ENCODE results near the gene STK17B.

STK17B gene

GRCh38 chr2:196117214-196117705 lies 54.1 kb downstream of the STK17B start:
- no peak overlapping the region for H3K27ac ChIP-seq (ENCODE audit: extremely low read depth, low read depth, low read length)
- ChIA-PET CTCF (interaction anchor here (0.5 kb wide), 1 partner anchor 27 kb away, joined by 3 read pairs; no protein-coding TSS in a partner anchor), POLR2A (no interaction called here)
- no peaks in the 10 kb centered on the region for H3K9me3 ChIP-seq (ENCODE audit: control insufficient read depth, insufficient read depth, low read depth, low read length)
- H3K4me3 ChIP-seq (ENCODE audit: low read depth, low read length) = no peak overlapping the region
- H3K4me1 ChIP-seq (ENCODE audit: control insufficient read depth, insufficient read depth, low read length) = no peaks in the 10 kb centered on the region
- no peaks in the 10 kb centered on the region for H3K36me3 ChIP-seq (ENCODE audit: control insufficient read depth in 2 of 2, insufficient read depth in 1 of 2, low read length in 2 of 2)
- TF ChIP-seq ZNF645 (tag by site-specific recombination; IDR thresholded peaks at IDR 0.05) (no peak), GFI1B (tag by site-specific recombination; IDR thresholded peaks at IDR 0.05) (no peak), KLF16 (tag by site-specific recombination; IDR thresholded peaks at IDR 0.05) (no peak), ZNF433 (tag by site-specific recombination; IDR thresholded peaks at IDR 0.05; ENCODE audit: low read depth) (no peak), ZNF629 (tag by site-specific recombination; IDR thresholded peaks at IDR 0.05) (no peak), ZNF670 (tag by site-specific recombination; IDR thresholded peaks at IDR 0.05; ENCODE audit: low read depth) (no peak), PRDM4 (tag by site-specific recombination; IDR thresholded peaks at IDR 0.05) (no peak), FEZF1 (tag by site-specific recombination; IDR thresholded peaks at IDR 0.05) (no peak), ZBTB20 (tag by site-specific recombination; IDR thresholded peaks at IDR 0.05) (no peak), ZNF585B (tag by site-specific recombination; IDR thresholded peaks at IDR 0.05) (no peak), ZNF548 (tag by site-specific recombination; IDR thresholded peaks at IDR 0.05) (no peak), ZNF311 (tag by site-specific recombination; IDR thresholded peaks at IDR 0.05; ENCODE audit: borderline replicate concordance) (no peak)

- POLR2A ChIA-PET = no interaction called here
Observed at GRCh38 chr2:196113061-196113974, 58.1 kb downstream of the STK17B start.

More at GRCh38 chr2:196113061-196113974, 58.1 kb downstream of the STK17B start:
- H3K9me3 ChIP-seq (ENCODE audit: control insufficient read depth, insufficient read depth, low read depth, low read length) = no peaks in the 10 kb centered on the region
- no peak overlapping the region for H3K4me3 ChIP-seq (ENCODE audit: low read depth, low read length)
- H3K4me1 ChIP-seq (ENCODE audit: control insufficient read depth, insufficient read depth, low read length) = no peaks in the 10 kb centered on the region
- no peaks in the 10 kb centered on the region for H3K36me3 ChIP-seq (ENCODE audit: control insufficient read depth in 2 of 2, insufficient read depth in 1 of 2, low read length in 2 of 2)
- no peak for TF ChIP-seq ZNF146 (tag by site-specific recombination; IDR thresholded peaks at IDR 0.05)
- TF ChIP-seq GLI2 (tag by site-specific recombination; IDR thresholded peaks at IDR 0.05; ENCODE audit: borderline replicate concordance, low read depth) = no peak
- TF ChIP-seq ZNF266 (tag by site-specific recombination; IDR thresholded peaks at IDR 0.05; ENCODE audit: low read depth) = no peak
- no peak for TF ChIP-seq KLF7 (tag by site-specific recombination; IDR thresholded peaks at IDR 0.05; ENCODE audit: borderline replicate concordance)
- TF ChIP-seq SCRT2 (tag by site-specific recombination; IDR thresholded peaks at IDR 0.05) = no peak
- no peak for TF ChIP-seq GLIS1 (tag by site-specific recombination; IDR thresholded peaks at IDR 0.05)
- no peak for TF ChIP-seq ZNF239 (tag by site-specific recombination; IDR thresholded peaks at IDR 0.05)
- TF ChIP-seq ZNF768 (tag by site-specific recombination; IDR thresholded peaks at IDR 0.05) = no peak
- no peak for TF ChIP-seq ZNF280D (tag by site-specific recombination; IDR thresholded peaks at IDR 0.05)
- no peak for TF ChIP-seq ZNF426 (tag by site-specific recombination; IDR thresholded peaks at IDR 0.05)
- H3K27ac ChIP-seq (ENCODE audit: extremely low read depth, low read depth, low read length) = no peak overlapping the region
- CTCF ChIA-PET = interaction anchor here (0.6 to 1.4 kb wide), 2 partner anchors 185 to 234 kb away, joined by 3 read pairs; no protein-coding TSS in a partner anchor
